GM21825 (cell line): ENCODE measurements around the gene SPATA2L.

Experiments
- ATAC-seq: cut with Tn5 transposase; IDR thresholded peaks from one replicate; pipeline ENCODE4 v1.9.1; 2021; ENCODE audit warnings: mild to moderate bottlenecking, moderate library complexity; ENCODE audit not compliant: unreplicated experiment

Gene SPATA2L

GRCh38 chr16:89729863-89730593 lies 28.5 kb upstream of the SPATA2L start:
- no peak for ATAC-seq

GRCh38 chr16:89729293-89729692 lies 27.8 kb upstream of the SPATA2L start:
- ATAC-seq: no peak

- ATAC-seq: no peak
Measured at GRCh38 chr16:89727406-89728120, 26.1 kb upstream of the SPATA2L start.

GRCh38 chr16:89723279-89724250 lies 22.1 kb upstream of the SPATA2L start:
- ATAC-seq: no peak

- no peak for ATAC-seq
Measured at GRCh38 chr16:89722392-89723278, 21.1 kb upstream of the SPATA2L start.

GRCh38 chr16:89721546-89722391 lies 20.3 kb upstream of the SPATA2L start:
- ATAC-seq: peak; percentile 28

GRCh38 chr16:89720813-89721545 lies 19.5 kb upstream of the SPATA2L start, which contains the start of the genes VPS9D1 and ZNF276:
Gene VPS9D1, minus strand, starts transcription at chr16:89720898. Its CDS starts 37 bp downstream, at chr16:89720861.
Gene ZNF276, plus strand, starts transcription at chr16:89721537. Its CDS starts 104 bp downstream, at chr16:89721641.
- ATAC-seq: peak; percentile 46

GRCh38 chr16:89720551-89720812 lies 19.0 kb upstream of the SPATA2L start:
- peak; percentile 19 for ATAC-seq

- no peak for ATAC-seq
Measured at GRCh38 chr16:89717688-89718505, 16.4 kb upstream of the SPATA2L start.

- no peak for ATAC-seq
Measured at GRCh38 chr16:89716916-89717687, 15.6 kb upstream of the SPATA2L start.

GRCh38 chr16:89716493-89716892 lies 15.0 kb upstream of the SPATA2L start:
- no peak for ATAC-seq

GRCh38 chr16:89712274-89712781 lies 10.8 kb upstream of the SPATA2L start:
- no peak for ATAC-seq

GRCh38 chr16:89711601-89712273 lies 10.2 kb upstream of the SPATA2L start:
- ATAC-seq: no peak

- ATAC-seq: no peak
Measured at GRCh38 chr16:89710709-89711564, 9.4 kb upstream of the SPATA2L start.

GRCh38 chr16:89709716-89710432 lies 8.4 kb upstream of the SPATA2L start:
- ATAC-seq: no peak
